Endothelial cell of umbilical vein (primary cell): Measurements from ENCODE around the gene DYRK4. TPM values are rescaled to one million over a fixed set of nuclear protein-coding genes. Genes with fewer than 3 reads are reported as not detected.
A peak's percentile ranks its signal among the peaks of the same experiment; 100 is the strongest.

Experiments
- BruUV-seq: library from RNA; stranded (reverse); fragments of 400-500 nt; replicated peaks from 2 replicates; lab custom pipeline; 2021; lab: Mats Ljungman, UMichigan
- CTCF ChIA-PET: fragments of 300-600, 350-600 bp; sonication (Branson Sonifier 250); formaldehyde crosslinking; loops from one replicate; lab custom pipeline; 2021; ENCODE audit warnings: antibody characterized with exemption, inconsistent platforms; lab: Charles Lee
- POLR2A ChIA-PET: fragments of 300-600, 350-600 bp; sonication (Branson Sonifier 250); formaldehyde crosslinking; loops from one replicate; lab custom pipeline; 2021; ENCODE audit warnings: antibody characterized with exemption, inconsistent platforms; lab: Charles Lee
- DNase-seq: peaks from one replicate; pipeline ENCODE4 v3.0.0-alpha.2; 2011; ENCODE audit warnings: low read depth, low spot score
- FAIRE-seq: peaks from 2 replicates; lab custom pipeline; 2011; peaks lifted over from hg19 to GRCh38; lab: Jason Lieb, UNC
- H2AFZ ChIP-seq: 2 replicates; pipeline ENCODE4 v1.6.0; 2012; ENCODE audit warnings: low read depth, low read length, control low read depth, inconsistent platforms
- H3K27ac ChIP-seq: 2 replicates; pipeline ENCODE4 v1.5.1; 2011; ENCODE audit warnings: low read depth, mild to moderate bottlenecking, control low read depth, low read length, moderate library complexity; ENCODE audit not compliant: insufficient read depth
- H3K27me3 ChIP-seq, 2 experiments: 2 replicates each; pipeline versions ENCODE4 v1.6.0 to v1.6.1; 2011; ENCODE audit warnings: low read length in 2 of 2, mixed read lengths in 1 of 2; ENCODE audit not compliant: control insufficient read depth in 2 of 2, insufficient read depth in 2 of 2
- H3K36me3 ChIP-seq, 2 experiments: 2 replicates in 1 of 2; 3 replicates in 1 of 2; pipeline ENCODE4 v1.5.1; 2011; ENCODE audit warnings: low read length in 2 of 2, mild to moderate bottlenecking in 1 of 2, moderate library complexity in 1 of 2; ENCODE audit not compliant: control insufficient read depth in 2 of 2, insufficient read depth in 2 of 2; ENCODE audit errors: extremely low read depth in 1 of 2
- H3K4me1 ChIP-seq: 3 replicates; pipeline ENCODE4 v1.5.1; 2011; ENCODE audit warnings: mild to moderate bottlenecking, low read length; ENCODE audit not compliant: control insufficient read depth, insufficient read depth; ENCODE audit errors: extremely low read depth
- H3K4me2 ChIP-seq: 2 replicates; pipeline ENCODE4 v1.6.1; 2011; ENCODE audit warnings: low read length, control low read depth, mixed read lengths; ENCODE audit not compliant: insufficient read depth
- H3K4me3 ChIP-seq, 3 experiments: fragments of 200-600 bp in 1 of 3; sonication (generic), shearing (Covaris generic) in 1 of 3; replicated peaks in 1 of 3; 2 replicates each; pipeline ENCODE4 v1.5.1; 2011 to 2016; ENCODE audit warnings: control low read depth in 3 of 3, low read length in 3 of 3, mild to moderate bottlenecking in 2 of 3, inconsistent platforms in 1 of 3, low read depth in 1 of 3, moderate library complexity in 1 of 3; ENCODE audit not compliant: insufficient read depth in 1 of 3
- H3K79me2 ChIP-seq: 2 replicates; pipeline ENCODE4 v1.6.0; 2012; ENCODE audit warnings: low read length, inconsistent platforms; ENCODE audit not compliant: control insufficient read depth, insufficient read depth
- H3K9ac ChIP-seq: replicated peaks from 2 replicates; pipeline ENCODE3; 2011; ENCODE audit warnings: low read length, control low read depth; ENCODE audit not compliant: insufficient read depth; ENCODE audit errors: extremely low read depth
- H3K9me1 ChIP-seq: replicated peaks from 3 replicates; pipeline ENCODE4 v1.6.0; 2011; ENCODE audit warnings: mild to moderate bottlenecking, low read length; ENCODE audit not compliant: control insufficient read depth, insufficient read depth; ENCODE audit errors: extremely low read depth
- H3K9me3 ChIP-seq: replicated peaks from 2 replicates; pipeline ENCODE4 v1.5.1; 2012; ENCODE audit warnings: low read length, inconsistent platforms; ENCODE audit not compliant: control insufficient read depth, insufficient read depth
- H4K20me1 ChIP-seq: replicated peaks from 2 replicates; pipeline ENCODE3; 2011; ENCODE audit warnings: mild to moderate bottlenecking, low read length; ENCODE audit not compliant: control insufficient read depth, insufficient read depth; ENCODE audit errors: extremely low read depth
- EZH2 ChIP-seq: IDR thresholded peaks from 2 replicates; pipeline ENCODE4 v1.6.1; 2012; ENCODE audit warnings: borderline replicate concordance, low read depth, mild to moderate bottlenecking, moderate library complexity, low read length, inconsistent platforms; ENCODE audit not compliant: severe bottlenecking
- FOS ChIP-seq: IDR thresholded peaks from 2 replicates; pipeline ENCODE4 v1.6.1; 2011; ENCODE audit warnings: mild to moderate bottlenecking, low read length, moderate library complexity, borderline replicate concordance; ENCODE audit not compliant: insufficient read depth
- GATA2 ChIP-seq: IDR thresholded peaks from 2 replicates; pipeline ENCODE4 v1.7.0; 2011; ENCODE audit warnings: low read depth, mild to moderate bottlenecking, moderate library complexity, mixed read lengths, low read length; ENCODE audit not compliant: insufficient read length, insufficient read depth
- JUN ChIP-seq: IDR thresholded peaks from 2 replicates; pipeline ENCODE4 v1.6.1; 2011; ENCODE audit warnings: borderline replicate concordance, low read depth; ENCODE audit not compliant: insufficient read length, insufficient read depth
- MAX ChIP-seq: IDR thresholded peaks from 2 replicates; pipeline ENCODE4 v1.6.1; 2011; ENCODE audit not compliant: insufficient read depth, insufficient read length
- MYC ChIP-seq: IDR thresholded peaks from one replicate; pipeline ENCODE4 v1.6.1; 2011; ENCODE audit warnings: mild to moderate bottlenecking, low read depth, low read length
- POLR2A ChIP-seq: IDR thresholded peaks from 2 replicates; pipeline ENCODE4 v1.6.1; 2012; ENCODE audit warnings: low read depth, mild to moderate bottlenecking, control low read depth, low read length
- POLR2AphosphoS5 ChIP-seq: IDR thresholded peaks from 2 replicates; pipeline ENCODE4 v1.6.1; 2012; ENCODE audit warnings: low read depth, mild to moderate bottlenecking, control low read depth, low read length, moderate library complexity; ENCODE audit not compliant: insufficient read depth
- dilution Hi-C: fragments of 300-500 bp; cut with MboI; formaldehyde crosslinking; loops from one replicate; pipeline ENCODE4 v1.15.0; 2019; ENCODE audit warnings: low sequenced_read_pairs; ENCODE audit not compliant: extremely low pct_ligation_motif_present
- intact Hi-C: fragments of 100-400 bp; cut with micrococcal nuclease; formaldehyde crosslinking; loops from one replicate; pipeline ENCODE4 v1.10.0; 2022
- polyA plus RNA-seq, 4 experiments: library from polyadenylated mRNA; depleted of rRNA in 3 of 4; stranded (reverse) in 3 of 4; unstranded in 1 of 4; fragments of >200 nt; gene quantifications; 2 replicates each; pipeline versions ENCODE4 v1.2.1 to v1.2.3, GENCODE V29; 2011 to 2012; ENCODE audit warnings: missing spikeins in 1 of 4
- total RNA-seq: library from RNA; stranded (reverse); gene quantifications from 2 replicates; pipeline ENCODE4 v1.2.3, GENCODE V29; 2021
- TF ChIP-seq, protein P1 (sequence below), 2 donors: IDR thresholded peaks; 1 replicate in 1 of 2; 2 replicates in 1 of 2; pipeline ENCODE4 v1.5.1; 2011; ENCODE audit warnings: low read length in 2 of 2, mild to moderate bottlenecking in 2 of 2, moderate library complexity in 2 of 2, control low read depth in 1 of 2, inconsistent platforms in 1 of 2, low read depth in 1 of 2; ENCODE audit not compliant: insufficient read depth in 1 of 2; ENCODE audit errors: extremely low read depth in 1 of 2

Gene DYRK4
- total and polyA plus RNA-seq, 2 donors (not counting 3 experiments of a cell fraction or from before 2014, with no cell fraction given) = 38.7 to 45.4 TPM

GRCh38 chr12:4538207-4539160, 23.5 kb upstream of the DYRK4 start, which contains the start of gene RAD51AP1:
RAD51AP1 (plus strand) TSS chr12:4538890; CDS start chr12:4538940, 50 bp downstream.
- Histone ChIP-seq H3K79me2 (peaks cover 44% of the 10 kb centered on the region), H3K27me3 (no peaks in the 10 kb centered on the region), H4K20me1 (no peaks in the 10 kb centered on the region), H3K9me1 (no peaks in the 10 kb centered on the region), H3K4me2 (peak within 1 kb of the TSS; percentile 97), H3K9me3 (no peaks in the 10 kb centered on the region), H3K36me3 (peaks cover 0 to 6% of the 10 kb centered on the region in 2 experiments), H2AFZ (peak within 1 kb of the TSS; percentile 95), H3K4me3 (peak within 1 kb of the TSS; percentile 76 to 99 (median 97)), H3K27ac (peak within 1 kb of the TSS; percentile 98), H3K4me1 (peaks cover 23% of the 10 kb centered on the region), H3K9ac (peak within 1 kb of the TSS; percentile 100)
- TF ChIP-seq MYC = peak; percentile 25
- no peak for TF ChIP-seq JUN
- peak; percentile 18 for TF ChIP-seq POLR2A
- TF ChIP-seq GATA2 = no peak
- TF ChIP-seq, protein P1, sequence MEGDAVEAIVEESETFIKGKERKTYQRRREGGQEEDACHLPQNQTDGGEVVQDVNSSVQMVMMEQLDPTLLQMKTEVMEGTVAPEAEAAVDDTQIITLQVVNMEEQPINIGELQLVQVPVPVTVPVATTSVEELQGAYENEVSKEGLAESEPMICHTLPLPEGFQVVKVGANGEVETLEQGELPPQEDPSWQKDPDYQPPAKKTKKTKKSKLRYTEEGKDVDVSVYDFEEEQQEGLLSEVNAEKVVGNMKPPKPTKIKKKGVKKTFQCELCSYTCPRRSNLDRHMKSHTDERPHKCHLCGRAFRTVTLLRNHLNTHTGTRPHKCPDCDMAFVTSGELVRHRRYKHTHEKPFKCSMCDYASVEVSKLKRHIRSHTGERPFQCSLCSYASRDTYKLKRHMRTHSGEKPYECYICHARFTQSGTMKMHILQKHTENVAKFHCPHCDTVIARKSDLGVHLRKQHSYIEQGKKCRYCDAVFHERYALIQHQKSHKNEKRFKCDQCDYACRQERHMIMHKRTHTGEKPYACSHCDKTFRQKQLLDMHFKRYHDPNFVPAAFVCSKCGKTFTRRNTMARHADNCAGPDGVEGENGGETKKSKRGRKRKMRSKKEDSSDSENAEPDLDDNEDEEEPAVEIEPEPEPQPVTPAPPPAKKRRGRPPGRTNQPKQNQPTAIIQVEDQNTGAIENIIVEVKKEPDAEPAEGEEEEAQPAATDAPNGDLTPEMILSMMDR (IDR thresholded peaks at IDR 0.05; ENCODE audit: extremely low read depth in 1 of 2, insufficient read depth in 1 of 2, low read depth in 1 of 2, low read length in 2 of 2) = no peak
- no peak for TF ChIP-seq FOS
- no peak for TF ChIP-seq POLR2AphosphoS5
- TF ChIP-seq EZH2 = no peak
- TF ChIP-seq MAX = peak; percentile 45
- DNase-seq (peak; percentile 98), FAIRE-seq (peak; percentile 92)
- ChIA-PET POLR2A (no interaction called here), CTCF (interaction anchor here (0.7 to 1.4 kb wide), 4 partner anchors 11 to 261 kb away, joined by 3 to 6 read pairs (median 3); no protein-coding TSS in a partner anchor)
- no TSS peak for BruUV-seq
- intact Hi-C loops = loop anchor here (1.0 to 5.0 kb wide), 4 partner anchors 66 to 666 kb away; partner anchors contain the start of genes PARP11 and TIGAR
- dilution Hi-C loops = no loop called here
